Measurements from ENCODE around the gene TRUB1.
"Not testable (repeated sequence)": the region's sequence is repeated elsewhere in the genome, so short reads cannot be mapped to it uniquely, and the experiment has no call there.

TRUB1 gene

GRCh38 chr10:114925587-114926586, 12.1 kb upstream of the TRUB1 start:
- DNase-seq, result no peak

GRCh38 chr10:114928818-114929217, 9.2 kb upstream of the TRUB1 start:
- no peak for DNase-seq

GRCh38 chr10:114930320-114930719, 7.7 kb upstream of the TRUB1 start:
- no peak for DNase-seq

- no peak for DNase-seq
Measured at GRCh38 chr10:114931072-114931679, 6.8 kb upstream of the TRUB1 start.

GRCh38 chr10:114932225-114932624, 5.8 kb upstream of the TRUB1 start:
- no peak for DNase-seq

- DNase-seq, result no peak
Measured at GRCh38 chr10:114932945-114933344, 5.0 kb upstream of the TRUB1 start.

DNA sequence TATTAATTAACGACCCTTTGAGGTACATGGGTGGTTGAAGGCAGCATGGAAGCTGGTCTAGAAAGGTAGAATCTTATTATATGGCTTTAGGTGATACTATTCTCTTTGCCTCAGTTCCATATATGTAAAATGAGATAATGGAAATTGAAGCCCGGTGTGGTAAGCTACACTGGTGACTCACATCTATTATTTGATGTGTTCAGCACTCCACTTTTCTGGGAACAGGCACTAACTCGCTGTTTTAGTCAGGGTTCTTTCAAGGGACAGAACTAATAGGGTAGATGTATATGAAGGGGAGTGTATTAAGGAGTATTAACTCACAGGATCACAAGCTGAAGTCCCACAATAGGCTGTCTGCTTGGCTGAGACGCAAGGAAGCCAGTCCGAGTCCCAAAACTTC, 4.4 kb upstream of the TRUB1 start:
- no peak for DNase-seq

DNA sequence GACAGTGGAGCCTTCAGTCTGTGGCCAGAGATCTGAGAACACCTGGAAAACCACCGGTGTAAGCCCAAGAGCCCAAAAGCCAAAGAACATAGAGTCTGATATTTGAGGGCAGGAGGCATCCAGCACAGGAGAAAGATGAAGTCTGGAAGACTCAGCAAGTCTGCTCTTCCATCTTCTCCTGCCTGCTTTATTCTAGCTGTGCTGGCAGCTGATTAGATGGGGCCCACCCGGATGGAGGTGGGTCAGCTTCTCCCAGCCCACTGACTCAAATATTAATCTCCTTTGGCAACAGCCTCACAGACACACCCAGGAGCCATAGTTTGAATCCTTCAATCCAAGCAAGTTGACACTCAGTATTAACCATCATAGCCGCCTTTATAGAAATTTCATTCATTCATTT, 4.0 kb upstream of the TRUB1 start:
- DNase-seq, result not testable (repeated sequence)

- no peak for DNase-seq
Measured at GRCh38 chr10:114938856-114939193, 830 bp downstream of the TRUB1 start.

- DNase-seq, result no peak
Measured at GRCh38 chr10:114940735-114941134, 2.7 kb downstream of the TRUB1 start.

DNA sequence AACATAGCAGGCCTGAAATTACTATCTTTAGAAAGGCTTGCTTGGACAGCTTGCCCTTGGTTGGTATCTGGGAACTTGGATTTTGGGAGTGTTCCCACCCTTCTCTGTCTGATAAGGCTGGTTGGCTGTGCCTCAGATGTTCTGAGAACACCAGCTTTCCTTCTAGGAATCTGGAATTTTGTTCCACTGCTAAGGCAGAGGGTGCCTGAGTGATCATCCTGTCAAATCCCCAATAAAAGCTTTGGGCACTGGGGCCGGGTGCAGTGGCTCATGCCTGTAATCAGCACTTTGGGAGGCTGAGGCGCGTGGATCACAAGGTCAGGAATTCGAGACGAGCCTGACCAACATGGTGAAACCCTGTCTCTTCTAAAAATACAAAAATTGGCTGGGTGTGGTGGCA, 5.0 kb downstream of the TRUB1 start:
- no peak for DNase-seq

DNA sequence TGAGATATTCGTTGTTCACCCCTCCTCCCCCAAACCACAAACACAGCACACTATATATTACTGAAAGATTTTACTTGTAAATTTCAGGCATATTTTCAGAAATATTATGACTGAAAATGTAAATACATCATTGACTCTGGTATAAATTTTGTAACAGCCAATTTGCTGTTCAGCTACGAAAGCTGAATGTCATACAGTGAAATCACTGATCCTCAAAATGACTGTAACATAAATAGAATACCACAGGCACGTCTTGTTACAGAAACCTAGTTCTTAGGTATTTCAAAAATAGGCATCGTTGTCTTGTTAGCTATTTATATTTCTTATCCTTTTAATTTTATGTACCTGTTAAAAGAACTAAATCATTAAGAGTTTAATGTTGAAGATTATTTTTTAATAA, 15.1 kb downstream of the TRUB1 start:
- DNase-seq, result no peak

DNA sequence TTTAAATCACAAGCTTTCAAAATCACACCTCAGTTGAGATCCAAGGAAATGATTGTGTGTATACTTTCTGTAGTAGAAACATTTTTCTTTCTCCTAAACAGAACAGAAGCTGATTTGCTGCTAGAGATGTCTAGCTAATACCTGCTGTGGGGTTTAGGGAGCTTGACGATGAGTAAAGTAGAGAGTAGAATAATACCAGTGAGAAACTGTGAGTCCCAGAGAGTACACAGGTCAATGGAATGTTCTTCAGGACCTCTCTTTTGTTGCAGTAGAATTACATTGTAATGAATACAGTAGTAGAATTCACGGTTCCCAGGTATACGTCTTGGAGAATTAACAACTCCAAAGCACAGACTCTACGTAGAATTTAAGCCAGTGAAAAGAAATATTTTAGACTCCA, 18.0 kb downstream of the TRUB1 start:
- no peak for DNase-seq

DNA sequence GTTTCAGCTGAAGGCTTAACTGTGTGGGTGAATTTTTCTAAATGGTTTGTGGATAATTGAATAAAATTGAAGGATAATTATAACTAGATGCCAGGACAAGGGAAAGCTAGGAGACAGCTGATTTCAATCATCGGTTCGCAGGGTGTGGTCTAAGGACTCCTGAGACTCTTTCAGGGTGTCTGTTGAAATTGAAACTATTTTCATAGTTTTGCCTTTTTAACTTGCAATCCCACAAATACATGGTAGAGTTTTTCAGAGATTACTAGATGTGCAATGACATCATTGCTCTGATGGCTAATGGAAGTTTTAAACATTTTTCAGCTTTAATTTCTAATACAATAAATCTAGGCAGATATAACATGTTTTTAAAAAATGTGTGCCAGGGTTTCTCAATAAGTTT, 18.5 kb downstream of the TRUB1 start:
- DNase-seq, result no peak

- no peak for DNase-seq
Measured at GRCh38 chr10:114957122-114957521, 19.1 kb downstream of the TRUB1 start.

DNA sequence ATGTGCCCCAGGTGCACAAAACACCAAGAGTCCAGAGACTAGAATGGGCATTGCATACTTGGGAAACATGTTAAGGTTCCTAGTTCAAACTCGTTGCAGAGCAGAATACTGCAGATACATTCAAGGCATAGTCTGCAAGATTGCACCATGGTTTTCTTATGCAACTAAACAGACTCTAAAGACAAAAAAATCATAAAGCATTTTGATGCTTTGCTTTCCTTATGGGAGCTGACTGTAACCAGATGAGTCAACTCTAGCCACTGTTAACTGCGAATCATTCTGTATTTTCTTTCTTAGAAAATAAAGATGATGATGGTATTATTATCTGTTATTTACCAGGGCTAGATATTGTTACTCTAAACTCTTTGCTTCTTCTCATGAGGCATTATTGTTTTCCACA, 19.7 kb downstream of the TRUB1 start:
- DNase-seq, result no peak

- DNase-seq, result no peak
Measured at GRCh38 chr10:114962441-114962840, 24.4 kb downstream of the TRUB1 start.

DNA sequence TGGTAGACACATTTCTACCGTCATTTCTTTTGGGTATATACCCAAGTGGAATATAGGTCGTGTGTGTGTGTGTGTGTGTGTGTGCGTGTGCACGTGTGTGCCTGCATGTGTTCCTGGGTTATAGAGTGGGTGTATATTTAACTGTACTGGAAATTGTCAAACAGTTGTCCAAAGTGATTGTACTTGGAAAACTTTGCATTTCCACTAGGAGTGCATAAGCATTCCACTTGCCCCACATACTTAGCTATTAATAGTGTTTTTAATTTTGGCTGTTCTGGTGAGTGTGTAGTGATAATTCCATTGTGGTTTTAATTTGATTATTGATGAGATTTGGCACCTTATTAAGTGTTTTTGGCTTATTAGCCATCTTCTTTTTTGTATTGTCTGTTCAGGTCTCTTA, 25.9 kb downstream of the TRUB1 start:
- no peak for DNase-seq

DNA sequence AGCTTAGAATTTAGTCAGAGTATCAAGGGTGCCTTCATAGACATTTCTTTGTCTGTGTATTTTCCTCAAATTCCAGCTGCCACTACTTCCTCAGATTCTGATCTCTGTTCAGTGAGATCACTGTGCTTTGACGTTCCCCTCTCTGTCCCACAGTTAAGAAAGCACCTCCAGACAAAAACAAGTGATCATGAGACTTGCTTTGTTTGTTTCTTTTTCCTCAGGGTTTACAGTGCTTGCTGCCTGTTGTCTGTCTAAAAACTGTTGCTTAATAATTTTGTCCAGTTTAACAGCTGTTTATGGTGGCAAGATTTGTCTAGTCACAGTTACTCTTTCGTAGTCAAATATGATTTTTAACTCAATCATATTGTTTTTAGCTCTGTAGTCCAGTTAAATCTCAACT, 29.1 kb downstream of the TRUB1 start:
- no peak for DNase-seq

- no peak for DNase-seq
Measured at GRCh38 chr10:114970515-114970914, 32.5 kb downstream of the TRUB1 start.

DNA sequence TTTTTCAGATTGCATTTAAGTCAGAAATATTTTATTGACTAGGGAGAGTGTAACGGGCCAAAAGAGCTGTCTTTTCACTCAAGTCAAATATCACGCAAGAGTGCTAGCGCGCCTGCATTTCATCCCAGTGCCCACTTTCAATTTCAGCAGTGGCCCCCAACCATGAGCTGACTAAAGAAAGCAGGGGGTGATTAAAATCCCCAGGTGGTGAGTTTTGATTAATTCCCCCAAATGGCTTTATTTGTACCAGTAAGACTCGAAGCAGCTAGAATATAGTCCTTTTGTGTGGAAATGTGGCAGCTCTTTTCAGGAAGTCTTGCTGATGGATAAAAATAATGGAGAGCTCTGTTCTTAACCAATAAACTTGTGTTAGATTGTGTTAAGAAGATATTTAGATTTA, 35.3 kb downstream of the TRUB1 start:
- no peak for DNase-seq

- no peak for DNase-seq
Measured at GRCh38 chr10:114973997-114974396, 36.0 kb downstream of the TRUB1 start.

DNA sequence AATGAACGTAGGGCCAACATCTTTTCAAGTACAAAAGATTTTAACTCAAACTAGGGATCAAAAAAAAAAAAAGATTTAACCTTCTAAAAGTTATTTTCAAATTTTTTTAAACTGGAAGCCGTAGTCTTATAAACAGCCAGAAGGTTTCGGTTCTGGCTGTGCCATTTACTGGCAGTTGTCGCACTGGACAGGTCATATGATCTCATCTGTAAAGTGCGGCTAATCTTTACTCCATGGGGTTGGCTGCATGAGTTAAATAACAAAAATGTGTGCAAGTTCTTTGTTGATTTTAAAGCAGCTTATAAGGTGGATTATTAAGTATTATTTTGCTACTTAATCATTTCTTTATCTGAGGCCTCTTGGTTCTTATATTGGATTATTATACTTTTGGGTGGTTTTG, 36.6 kb downstream of the TRUB1 start:
- DNase-seq, result no peak

DNA sequence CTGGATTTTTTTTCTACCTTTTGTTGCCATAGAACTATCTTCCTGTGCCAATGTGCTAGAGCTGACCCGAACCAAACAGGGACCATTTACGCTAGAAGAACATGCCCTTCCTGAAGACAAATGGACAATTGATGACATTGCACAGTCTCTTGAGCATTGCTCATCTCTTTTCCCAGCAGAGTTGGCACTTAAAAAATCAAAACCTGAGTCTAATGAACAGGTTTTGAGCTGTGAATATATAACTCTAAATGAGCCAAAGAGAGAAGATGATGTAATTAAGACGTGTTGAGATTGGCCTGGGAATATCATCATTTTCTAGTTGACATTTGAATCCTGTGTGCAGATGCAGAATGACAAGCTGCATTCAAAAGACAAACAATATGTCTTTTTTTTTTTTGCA, 37.1 kb downstream of the TRUB1 start:
- no peak for DNase-seq

DNA sequence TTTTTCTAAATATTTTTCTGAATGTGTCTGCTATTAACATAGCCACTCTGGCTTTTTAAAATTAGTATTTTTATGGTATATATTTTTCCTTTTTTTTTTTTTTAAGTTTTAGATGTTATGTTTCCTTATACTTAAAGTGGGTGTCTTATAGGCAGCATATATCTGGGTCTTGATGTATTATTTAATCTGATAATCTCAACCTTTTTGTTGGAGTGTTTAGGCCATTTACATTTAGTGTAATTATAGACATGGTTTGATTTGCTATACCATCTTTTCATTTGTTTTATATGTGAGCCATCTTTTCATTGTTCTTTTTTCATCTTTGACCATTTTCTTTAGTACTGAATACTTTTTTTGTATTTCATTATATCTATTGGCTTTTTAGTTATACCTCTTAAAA, 45.0 kb downstream of the TRUB1 start:
- DNase-seq, result no peak

Measured in NCI-H345 (cell line).